A549 (cell line): ENCODE results near the gene LGALS3BP. TPM values are rescaled to one million over a fixed set of nuclear protein-coding genes. Genes with fewer than 3 reads are reported as not detected.

ENCODE experiments used
- ATAC-seq, 2 experiments: fragments of 200-7000 bp in 1 of 2; fragments of >200 bp in 1 of 2; cut with Nextera tagmentation in 1 of 2; cut with Tn5 transposase in 1 of 2; 3 replicates each; pipeline versions ENCODE4 v1.8.0 to v1.9.1; 2018 to 2020; ENCODE audit warnings: mild to moderate bottlenecking in 1 of 2, moderate library complexity in 1 of 2
- CTCF ChIA-PET: fragments of 300-600 bp; sonication (Branson Sonifier 250); formaldehyde crosslinking; extraction: SDS; loops from one replicate; lab custom pipeline; 2021; ENCODE audit warnings: antibody characterized with exemption, inconsistent platforms; lab: Yijun Ruan, JAX
- POLR2A ChIA-PET: fragments of 350-600 bp; formaldehyde crosslinking; extraction: SDS; loops from one replicate; lab custom pipeline; 2021; ENCODE audit warnings: antibody characterized with exemption, inconsistent platforms; lab: Yijun Ruan, JAX
- DNase-seq, 2 experiments: peaks; one replicate each; pipeline versions ENCODE4 v3.0.0 to v3.0.0-alpha.2; 2011 to 2016; ENCODE audit warnings: low read depth in 1 of 2, low spot score in 1 of 2
- FAIRE-seq: peaks from 2 replicates; lab custom pipeline; 2011; peaks lifted over from hg19 to GRCh38; lab: Jason Lieb, UNC
- H3K27ac ChIP-seq, 2 experiments: fragments of >200 bp; sonication (Bioruptor Twin); formaldehyde crosslinking; 3 replicates each; pipeline ENCODE4 v1.5.1; 2016 to 2017
- H3K4me1 ChIP-seq: fragments of >200 bp; sonication (Bioruptor Twin); formaldehyde crosslinking; 3 replicates; pipeline ENCODE4 v1.6.1; 2016
- H3K4me2 ChIP-seq: fragments of >200 bp; sonication (Bioruptor Twin); formaldehyde crosslinking; 3 replicates; pipeline ENCODE4 v1.6.1; 2016
- H3K4me3 ChIP-seq: fragments of >200 bp; sonication (Bioruptor Twin); formaldehyde crosslinking; 3 replicates; pipeline ENCODE4 v1.5.1; 2016
- H3K9me3 ChIP-seq: fragments of >200 bp; sonication (Bioruptor Twin); formaldehyde crosslinking; 3 replicates; pipeline ENCODE4 v1.6.1; 2016
- BHLHE40 ChIP-seq: IDR thresholded peaks from 2 replicates; pipeline ENCODE4 v1.6.1; 2012; ENCODE audit warnings: low read depth, low read length, inconsistent platforms
- CEBPB ChIP-seq, 2 experiments: fragments of >200 bp in 1 of 2; sonication (Bioruptor Twin) in 1 of 2; formaldehyde crosslinking in 1 of 2; IDR thresholded peaks; 2 replicates each; pipeline ENCODE4 v1.6.1; 2012 to 2016
- CHD4 ChIP-seq: fragments of 200-600 bp; sonication (generic); IDR thresholded peaks from 2 replicates; pipeline ENCODE4 v1.6.1; 2016; ENCODE audit warnings: antibody characterized with exemption, mild to moderate bottlenecking, borderline replicate concordance
- EHMT2 ChIP-seq: fragments of 200-600 bp; sonication (generic); IDR thresholded peaks from 2 replicates; pipeline ENCODE4 v1.6.1; 2016; ENCODE audit warnings: antibody characterized with exemption, low read depth, mild to moderate bottlenecking, moderate library complexity
- ESRRA ChIP-seq: fragments of 150-350 bp; IDR thresholded peaks from 2 replicates; pipeline ENCODE4 v1.6.1; 2014; ENCODE audit warnings: mild to moderate bottlenecking, low read length, borderline replicate concordance
- GATA3 ChIP-seq: IDR thresholded peaks from 2 replicates; pipeline ENCODE4 v1.6.1; 2012; ENCODE audit warnings: borderline replicate concordance
- HOXA7 ChIP-seq: fragments of 250-450 bp; sonication (Bioruptor Pico); IDR thresholded peaks from 2 replicates; pipeline ENCODE4 v1.5.0; 2020; ENCODE audit warnings: mild to moderate bottlenecking, moderate library complexity
- JUNB ChIP-seq: fragments of >200 bp; sonication (Bioruptor Twin); formaldehyde crosslinking; IDR thresholded peaks from 2 replicates; pipeline ENCODE4 v1.6.1; 2016
- RAD21 ChIP-seq, 2 experiments: fragments of >200 bp in 1 of 2; sonication (Bioruptor Twin) in 1 of 2; formaldehyde crosslinking in 1 of 2; IDR thresholded peaks in 1 of 2; conservative IDR thresholded peaks in 1 of 2; 2 replicates in 1 of 2; 3 replicates in 1 of 2; pipeline ENCODE4 v1.6.1; 2012 to 2018; ENCODE audit warnings: inconsistent platforms in 1 of 2
- RNF2 ChIP-seq: fragments of 200-600 bp; sonication (generic); IDR thresholded peaks from 2 replicates; pipeline ENCODE4 v1.6.1; 2016; ENCODE audit warnings: low read depth, mild to moderate bottlenecking, antibody characterized with exemption, moderate library complexity, borderline replicate concordance
- SMC3 ChIP-seq: fragments of >200 bp; sonication (Bioruptor Twin); formaldehyde crosslinking; IDR thresholded peaks from 3 replicates; pipeline ENCODE4 v1.6.1; 2018; ENCODE audit warnings: inconsistent platforms
- WGBS: methylation state at CpG from one replicate; pipeline ENCODE4 v1.1.6; 2017; ENCODE audit errors: missing lambda C conversion rate; 5-methylcytosine and 5-hydroxymethylcytosine counted together
- polyA plus RNA-seq, 4 experiments: library from polyadenylated mRNA; depleted of rRNA in 3 of 4; stranded (reverse); fragments of >200 nt; fragmentation: RNase III in 1 of 4; extraction: RNeasy Plus Mini Kit Qiagen cat#74134 plus additional on column Dnase treatment in 1 of 4; gene quantifications; 2 replicates in 3 of 4; 3 replicates in 1 of 4; pipeline ENCODE4 v1.2.3, GENCODE V29; 2011 to 2017
- TF ChIP-seq, protein P1 (sequence below): fragments of >200 bp; sonication (Bioruptor Twin); formaldehyde crosslinking; IDR thresholded peaks from 3 replicates; pipeline ENCODE4 v1.5.1; 2016
- TF ChIP-seq, protein P2 (sequence below): fragments of 250-450 bp; sonication (Bioruptor Pico); IDR thresholded peaks from 2 replicates; pipeline ENCODE4 v1.5.0; 2020; ENCODE audit warnings: low read depth, mild to moderate bottlenecking, moderate library complexity
- TF ChIP-seq, protein P3 (sequence below): fragments of 150-350 bp; IDR thresholded peaks from 2 replicates; pipeline ENCODE4 v1.6.1; 2014; ENCODE audit warnings: low read depth, mild to moderate bottlenecking, low read length

Gene LGALS3BP
- polyA plus RNA-seq, 2 of the 4 experiments (the other 2 are of a cell fraction): 28.3 to 60.0 TPM

DNA sequence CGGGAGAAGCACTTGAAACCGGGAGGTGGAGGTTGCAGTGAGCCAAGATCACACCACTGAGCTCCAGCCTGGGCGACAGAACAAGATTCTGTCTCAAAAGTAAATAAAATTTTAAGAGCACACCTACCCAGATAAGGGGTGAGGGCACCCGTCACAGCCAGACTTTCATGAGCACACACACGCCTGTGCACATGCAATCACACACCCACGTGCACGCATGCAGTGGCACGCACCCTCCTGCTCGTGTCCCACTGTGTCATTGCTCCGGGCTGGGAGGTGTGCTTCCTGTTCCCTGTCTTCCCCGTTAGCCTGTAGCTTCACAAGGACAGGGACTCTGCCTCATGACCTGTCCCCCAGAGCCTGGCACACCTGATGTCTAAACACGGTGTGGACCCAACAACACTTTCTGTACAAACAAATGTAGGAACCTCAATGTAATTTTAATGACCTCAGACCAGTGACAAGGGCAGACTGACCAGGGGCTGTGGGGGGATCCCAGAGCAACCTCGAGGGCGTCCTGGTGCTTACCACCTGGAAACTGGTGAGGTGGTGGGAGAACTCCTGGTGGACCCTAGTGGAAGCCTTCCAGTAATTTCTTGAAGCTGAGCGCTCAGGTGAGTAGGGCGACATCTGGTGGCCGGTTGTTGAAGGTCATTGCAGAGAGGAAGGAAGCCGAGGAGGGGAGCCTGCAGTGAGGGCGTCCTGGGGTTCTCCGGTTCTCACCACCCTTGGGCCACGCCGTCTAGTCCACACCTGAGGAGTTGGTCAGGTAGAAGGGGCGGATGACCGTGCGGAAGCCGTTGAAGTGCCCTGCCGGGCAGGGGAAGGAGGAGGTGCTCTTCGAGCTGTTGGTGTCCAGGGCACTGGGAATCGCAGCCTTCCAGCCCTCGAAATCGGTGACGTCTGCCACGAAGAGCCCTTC, 8.6 kb downstream of the LGALS3BP start:
- H3K4me3 ChIP-seq: no peak overlapping the region
- FAIRE-seq: peak; percentile 32
- 41% methylated on average over 30 of the region's 33 CpGs for WGBS
- peak; percentile 45 to 81 for ATAC-seq
- POLR2A ChIA-PET: interaction anchor here (0.5 to 1.3 kb wide), 3 partner anchors 105 to 513 kb away, joined by 3 to 4 read pairs (median 4); no protein-coding TSS in a partner anchor
- peak overlapping the region; percentile 31 to 76 for H3K27ac ChIP-seq
- DNase-seq: peak; percentile 83 to 91
- peak overlapping the region; percentile 43 for H3K4me2 ChIP-seq
- CTCF ChIA-PET: interaction anchor here (0.5 to 12.6 kb wide), 57 partner anchors 11 to 474 kb away, joined by 3 to 321 read pairs (median 6); partner anchors contain the start of genes CEP295NL, ENGASE and LGALS3BP
- no peaks in the 10 kb centered on the region for H3K9me3 ChIP-seq
- TF ChIP-seq, protein P1, sequence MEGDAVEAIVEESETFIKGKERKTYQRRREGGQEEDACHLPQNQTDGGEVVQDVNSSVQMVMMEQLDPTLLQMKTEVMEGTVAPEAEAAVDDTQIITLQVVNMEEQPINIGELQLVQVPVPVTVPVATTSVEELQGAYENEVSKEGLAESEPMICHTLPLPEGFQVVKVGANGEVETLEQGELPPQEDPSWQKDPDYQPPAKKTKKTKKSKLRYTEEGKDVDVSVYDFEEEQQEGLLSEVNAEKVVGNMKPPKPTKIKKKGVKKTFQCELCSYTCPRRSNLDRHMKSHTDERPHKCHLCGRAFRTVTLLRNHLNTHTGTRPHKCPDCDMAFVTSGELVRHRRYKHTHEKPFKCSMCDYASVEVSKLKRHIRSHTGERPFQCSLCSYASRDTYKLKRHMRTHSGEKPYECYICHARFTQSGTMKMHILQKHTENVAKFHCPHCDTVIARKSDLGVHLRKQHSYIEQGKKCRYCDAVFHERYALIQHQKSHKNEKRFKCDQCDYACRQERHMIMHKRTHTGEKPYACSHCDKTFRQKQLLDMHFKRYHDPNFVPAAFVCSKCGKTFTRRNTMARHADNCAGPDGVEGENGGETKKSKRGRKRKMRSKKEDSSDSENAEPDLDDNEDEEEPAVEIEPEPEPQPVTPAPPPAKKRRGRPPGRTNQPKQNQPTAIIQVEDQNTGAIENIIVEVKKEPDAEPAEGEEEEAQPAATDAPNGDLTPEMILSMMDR: peak; percentile 98
- no peak for TF ChIP-seq HOXA7 (CRISPR knock-in tag)
- no peak for TF ChIP-seq JUNB
- no peak for TF ChIP-seq CHD4
- TF ChIP-seq CEBPB (IDR thresholded peaks at IDR 0.05): peak in 1 of 2 experiments; percentile 36; a peak in 1 of 4 replicates
- TF ChIP-seq RAD21 (conservative IDR thresholded peaks at IDR 0.05 in 1 of 2, IDR thresholded peaks at IDR 0.05 in 1 of 2): peak; percentile 96
- TF ChIP-seq, protein P2, sequence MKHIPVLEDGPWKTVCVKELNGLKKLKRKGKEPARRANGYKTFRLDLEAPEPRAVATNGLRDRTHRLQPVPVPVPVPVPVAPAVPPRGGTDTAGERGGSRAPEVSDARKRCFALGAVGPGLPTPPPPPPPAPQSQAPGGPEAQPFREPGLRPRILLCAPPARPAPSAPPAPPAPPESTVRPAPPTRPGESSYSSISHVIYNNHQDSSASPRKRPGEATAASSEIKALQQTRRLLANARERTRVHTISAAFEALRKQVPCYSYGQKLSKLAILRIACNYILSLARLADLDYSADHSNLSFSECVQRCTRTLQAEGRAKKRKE (CRISPR knock-in tag): no peak
- no peak for TF ChIP-seq BHLHE40
- peak; percentile 99 for TF ChIP-seq SMC3
- TF ChIP-seq ESRRA: 0 out of 2 replicates have a peak, but pooled peaks have one; percentile 7
- H3K4me1 ChIP-seq: peaks cover 20% of the 10 kb centered on the region; the same call in 2 of the 3 replicates

DNA sequence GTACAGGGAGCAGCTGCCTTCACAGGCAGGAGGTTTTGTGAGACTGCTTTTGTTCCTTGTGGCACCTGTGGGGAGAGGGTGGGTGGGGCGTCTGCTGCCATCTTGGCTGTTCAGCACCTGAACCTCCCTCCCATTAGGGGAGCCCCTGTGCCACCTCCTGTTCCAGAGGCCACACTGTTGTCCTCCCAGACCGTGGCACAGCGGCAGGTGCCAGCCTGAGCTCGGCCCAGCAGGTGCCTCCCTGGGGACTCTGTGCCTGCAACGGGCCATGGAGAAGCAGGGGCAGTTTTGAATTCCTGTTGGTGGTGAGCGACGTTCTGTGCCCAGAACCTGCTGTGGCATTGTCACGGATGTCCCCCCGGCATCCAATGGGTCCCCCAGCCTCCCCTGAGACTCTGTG, 9.9 kb downstream of the LGALS3BP start:
- ATAC-seq (no peak), FAIRE-seq (no peak), DNase-seq (no peak)
- Histone ChIP-seq H3K4me2 (no peak overlapping the region), H3K9me3 (no peaks in the 10 kb centered on the region), H3K4me3 (no peak overlapping the region), H3K4me1 (peaks cover 14% of the 10 kb centered on the region; the same call in 2 of the 3 replicates), H3K27ac (peak overlapping the region in 1 of 2 experiments; percentile 76; a peak in 3 of 6 replicates)
- CTCF ChIA-PET: interaction anchor here (1.3 to 12.6 kb wide), 13 partner anchors 10 to 134 kb away, joined by 3 to 321 read pairs (median 41); partner anchors contain the start of genes CEP295NL and LGALS3BP
- WGBS: 89% methylated on average over 8 of the region's 9 CpGs
- TF ChIP-seq RNF2 (no peak), EHMT2 (no peak)
- POLR2A ChIA-PET: no interaction called here

DNA sequence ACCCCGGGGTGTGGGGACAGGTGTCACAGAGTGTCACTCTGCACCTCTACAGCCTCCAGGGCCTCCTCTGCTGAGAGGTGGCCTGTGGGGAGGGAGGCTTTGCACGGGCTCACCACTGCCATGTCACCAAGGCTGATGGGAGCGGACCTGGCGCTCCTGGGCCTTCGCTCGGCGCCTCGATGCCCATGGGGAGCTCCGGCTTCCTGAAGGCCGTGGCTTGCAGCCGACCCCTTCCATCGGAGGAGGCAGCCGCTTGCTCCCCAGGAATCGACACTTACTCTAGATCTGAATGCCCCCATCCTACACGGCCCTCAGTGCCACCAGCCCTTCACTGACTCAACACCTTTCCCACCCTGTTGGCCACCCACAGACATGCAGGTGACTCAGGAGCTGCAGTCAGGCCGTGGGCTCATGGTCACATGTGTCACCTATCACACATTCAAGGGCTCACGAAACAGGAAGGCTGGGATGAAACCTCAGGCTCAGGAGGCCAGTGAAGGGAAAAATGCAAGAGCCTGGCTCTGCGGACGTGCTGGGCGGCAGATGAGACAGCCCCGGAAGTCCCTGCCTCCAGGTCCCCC, 11.9 kb downstream of the LGALS3BP start:
- H3K27ac ChIP-seq: no peak overlapping the region
- no peak for ATAC-seq
- CTCF ChIA-PET: interaction anchor here (0.6 to 12.6 kb wide), 9 partner anchors 8 to 469 kb away, joined by 3 to 321 read pairs (median 3); no protein-coding TSS in a partner anchor
- FAIRE-seq: no peak
- peaks cover 9% of the 10 kb centered on the region; the same call in 2 of the 3 replicates for H3K4me1 ChIP-seq
- 81% methylated on average over 21 of the region's 21 CpGs for WGBS
- no peak for TF ChIP-seq GATA3
- TF ChIP-seq, protein P3, sequence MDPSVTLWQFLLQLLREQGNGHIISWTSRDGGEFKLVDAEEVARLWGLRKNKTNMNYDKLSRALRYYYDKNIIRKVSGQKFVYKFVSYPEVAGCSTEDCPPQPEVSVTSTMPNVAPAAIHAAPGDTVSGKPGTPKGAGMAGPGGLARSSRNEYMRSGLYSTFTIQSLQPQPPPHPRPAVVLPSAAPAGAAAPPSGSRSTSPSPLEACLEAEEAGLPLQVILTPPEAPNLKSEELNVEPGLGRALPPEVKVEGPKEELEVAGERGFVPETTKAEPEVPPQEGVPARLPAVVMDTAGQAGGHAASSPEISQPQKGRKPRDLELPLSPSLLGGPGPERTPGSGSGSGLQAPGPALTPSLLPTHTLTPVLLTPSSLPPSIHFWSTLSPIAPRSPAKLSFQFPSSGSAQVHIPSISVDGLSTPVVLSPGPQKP: no peak
- no peak for DNase-seq
- H3K4me2 ChIP-seq: no peak overlapping the region
- POLR2A ChIA-PET: no interaction called here
- no peak overlapping the region for H3K4me3 ChIP-seq
- H3K9me3 ChIP-seq: no peaks in the 10 kb centered on the region
